RWPE1 (cell line): ENCODE measurements around the gene PLN.
A peak's percentile ranks its signal among the peaks of the same experiment; 100 is the strongest.

ENCODE experiments used
- CTCF ChIA-PET: fragments of 350-600 bp; sonication (Branson Sonifier 250); formaldehyde crosslinking; extraction: SDS; loops from one replicate; lab custom pipeline; 2021; lab: Yijun Ruan, JAX
- POLR2A ChIA-PET: fragments of 400-600 bp; formaldehyde crosslinking; extraction: SDS; loops from one replicate; lab custom pipeline; 2020; ENCODE audit warnings: antibody characterized with exemption; ENCODE audit not compliant: low non-redundant PET; lab: Yijun Ruan, JAX
- DNase-seq: peaks from one replicate; pipeline ENCODE4 v3.0.0; 2012; ENCODE audit warnings: low spot score
- H3K27ac ChIP-seq: fragments of 450-650 bp; 2 replicates; pipeline ENCODE4 v1.5.1; 2017
- TF ChIP-seq, protein P1 (sequence below): fragments of 450-650 bp; conservative IDR thresholded peaks from 2 replicates; pipeline ENCODE4 v1.5.1; 2017; ENCODE audit warnings: low read depth, mild to moderate bottlenecking

Gene PLN

DNA sequence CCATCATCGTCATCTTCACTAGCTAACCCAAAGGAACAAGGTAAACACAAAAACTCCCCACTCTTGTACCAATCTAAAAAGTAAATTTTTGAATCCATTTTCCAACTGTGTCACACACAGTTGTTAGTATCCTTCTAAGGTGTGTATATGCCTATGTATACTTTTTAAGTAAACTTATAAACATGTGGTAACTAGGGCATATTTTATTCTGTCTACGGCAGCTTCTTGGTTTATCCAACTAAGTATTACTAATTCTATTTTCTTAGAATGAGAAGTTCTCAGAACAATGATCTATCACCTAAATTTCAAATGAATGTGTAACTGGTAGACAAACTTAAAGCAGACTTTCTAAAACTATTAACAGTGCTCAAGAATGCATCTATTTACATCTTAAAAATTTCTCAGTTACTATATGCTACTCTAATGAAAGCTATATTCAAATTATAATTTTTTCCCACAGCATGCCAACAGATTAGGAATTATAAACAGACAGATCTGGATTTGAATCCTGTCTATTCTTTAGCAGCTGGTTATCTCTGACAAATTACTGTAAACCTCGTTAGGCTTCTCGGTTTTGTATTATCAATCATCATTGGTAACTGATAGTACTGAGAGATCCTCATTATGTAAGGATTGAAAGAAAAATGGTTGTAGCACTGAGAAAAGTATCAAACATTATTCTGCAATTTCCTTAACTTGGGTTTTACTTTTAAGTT, 1.8 kb upstream of the PLN start:
- TF ChIP-seq, protein P1, sequence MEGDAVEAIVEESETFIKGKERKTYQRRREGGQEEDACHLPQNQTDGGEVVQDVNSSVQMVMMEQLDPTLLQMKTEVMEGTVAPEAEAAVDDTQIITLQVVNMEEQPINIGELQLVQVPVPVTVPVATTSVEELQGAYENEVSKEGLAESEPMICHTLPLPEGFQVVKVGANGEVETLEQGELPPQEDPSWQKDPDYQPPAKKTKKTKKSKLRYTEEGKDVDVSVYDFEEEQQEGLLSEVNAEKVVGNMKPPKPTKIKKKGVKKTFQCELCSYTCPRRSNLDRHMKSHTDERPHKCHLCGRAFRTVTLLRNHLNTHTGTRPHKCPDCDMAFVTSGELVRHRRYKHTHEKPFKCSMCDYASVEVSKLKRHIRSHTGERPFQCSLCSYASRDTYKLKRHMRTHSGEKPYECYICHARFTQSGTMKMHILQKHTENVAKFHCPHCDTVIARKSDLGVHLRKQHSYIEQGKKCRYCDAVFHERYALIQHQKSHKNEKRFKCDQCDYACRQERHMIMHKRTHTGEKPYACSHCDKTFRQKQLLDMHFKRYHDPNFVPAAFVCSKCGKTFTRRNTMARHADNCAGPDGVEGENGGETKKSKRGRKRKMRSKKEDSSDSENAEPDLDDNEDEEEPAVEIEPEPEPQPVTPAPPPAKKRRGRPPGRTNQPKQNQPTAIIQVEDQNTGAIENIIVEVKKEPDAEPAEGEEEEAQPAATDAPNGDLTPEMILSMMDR: no peak
- ChIA-PET CTCF (no interaction called here), POLR2A (no interaction called here)
- H3K27ac ChIP-seq: no peak overlapping the region
- DNase-seq: no peak

DNA sequence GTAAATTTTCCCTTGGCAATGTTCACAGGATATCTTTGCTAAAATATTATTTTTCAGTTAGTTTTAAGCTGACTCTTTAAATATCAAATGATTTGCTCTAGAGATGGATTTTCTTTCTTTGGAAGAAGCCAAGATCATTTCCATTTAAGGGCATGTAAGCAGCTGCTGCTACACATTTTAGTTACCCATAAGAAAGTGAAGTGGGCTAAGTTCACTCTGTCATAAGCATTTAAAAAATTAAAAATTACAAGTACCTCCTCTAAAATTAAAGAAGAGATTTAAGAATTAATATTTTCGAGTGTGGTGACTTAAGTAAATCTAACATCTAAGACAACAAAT, 1.2 kb upstream of the PLN start:
- no peak for DNase-seq
- ChIA-PET CTCF (no interaction called here), POLR2A (no interaction called here)
- TF ChIP-seq, protein P1: no peak
- no peak overlapping the region for H3K27ac ChIP-seq

DNA sequence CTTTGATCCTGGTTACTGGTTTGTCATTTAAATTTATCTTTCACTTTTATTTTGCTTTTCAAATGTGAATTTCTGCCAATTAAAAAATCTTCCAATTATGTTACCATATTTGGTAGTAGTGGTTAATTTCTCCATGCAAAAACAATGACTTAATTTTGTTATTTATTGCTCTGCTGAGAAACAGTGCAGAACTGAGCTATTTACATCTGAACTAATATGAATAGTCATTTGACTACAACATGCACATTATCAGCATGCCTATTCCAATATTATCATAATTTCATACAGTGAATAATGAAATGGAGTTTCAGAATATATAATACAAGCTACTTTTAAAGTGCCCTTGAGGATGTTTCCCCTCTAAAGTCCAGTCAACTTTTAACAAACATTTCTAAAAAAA, 517 bp downstream of the PLN start:
- TF ChIP-seq, protein P1: no peak
- no peak overlapping the region for H3K27ac ChIP-seq
- ChIA-PET CTCF (interaction anchor here (0.6 kb wide), 1 partner anchor 571 kb away, joined by 3 read pairs; no protein-coding TSS in a partner anchor), POLR2A (no interaction called here)
- no peak for DNase-seq

DNA sequence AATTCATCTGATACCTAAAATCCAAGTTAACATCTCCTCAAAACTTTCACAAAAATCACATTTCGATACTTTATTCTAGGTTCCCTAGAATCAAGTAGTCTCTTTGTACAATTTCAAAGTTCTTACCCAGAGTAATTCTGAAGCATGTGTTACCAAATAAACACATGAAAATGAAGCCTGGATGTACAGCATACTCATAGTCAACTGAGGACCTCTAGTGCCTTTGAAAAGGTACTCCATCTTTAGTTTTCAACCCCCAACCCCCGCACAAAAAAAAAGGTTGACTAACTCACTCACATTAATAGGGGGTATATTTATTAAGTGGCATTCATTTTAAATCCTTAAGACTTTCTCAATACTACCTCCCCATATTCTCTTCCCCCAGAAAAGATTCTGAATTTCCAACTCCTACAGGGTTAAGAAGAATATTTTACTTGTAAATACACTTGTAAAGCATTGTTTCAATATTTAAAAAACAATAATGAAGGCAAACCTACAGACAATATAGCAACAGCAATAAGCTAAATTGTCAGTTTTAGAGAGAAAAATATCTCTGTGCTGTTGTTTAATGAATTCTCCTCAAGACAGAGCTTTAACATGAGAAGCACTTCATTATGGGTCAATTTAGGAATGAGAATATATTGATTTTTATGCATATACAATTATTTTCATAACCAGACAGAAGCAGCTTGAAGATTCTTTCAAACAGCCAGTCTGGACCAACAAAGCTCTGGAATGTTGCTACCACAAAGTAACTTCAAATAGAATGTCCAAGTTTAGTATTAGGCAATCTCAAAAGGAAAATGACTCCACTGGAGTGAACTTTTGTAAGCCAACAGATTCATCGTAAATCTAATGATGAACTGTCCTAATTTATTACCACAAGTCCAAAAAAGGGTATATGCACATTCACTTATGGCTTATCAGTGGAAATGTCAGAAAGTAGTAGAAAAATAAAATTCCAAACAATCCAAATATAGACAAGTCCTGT, 3.3 kb downstream of the PLN start:
- ChIA-PET CTCF (interaction anchor here (0.6 to 0.7 kb wide), 2 partner anchors 277 to 1119 kb away, joined by 3 to 7 read pairs; no protein-coding TSS in a partner anchor), POLR2A (no interaction called here)
- H3K27ac ChIP-seq: no peak overlapping the region
- peak; percentile 45 for DNase-seq
- TF ChIP-seq, protein P1: peak; percentile 66

DNA sequence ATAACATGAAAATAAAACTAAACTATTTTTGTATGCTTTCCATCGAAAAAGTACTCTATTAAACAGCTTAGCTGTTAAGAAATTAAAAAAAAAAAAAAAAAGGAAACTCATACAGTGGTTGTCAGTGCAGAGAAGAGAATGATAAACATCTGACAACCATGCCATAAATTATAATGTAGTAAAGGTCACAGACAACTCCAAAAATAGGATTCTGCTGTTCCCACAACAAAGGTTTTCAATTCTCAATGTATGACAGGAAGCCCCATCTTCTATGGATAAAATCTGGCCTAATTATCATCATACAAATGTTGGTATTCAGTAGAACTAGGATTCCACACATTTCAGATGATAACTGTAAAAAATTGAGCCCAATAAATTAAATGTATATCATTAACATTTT, 5.0 kb downstream of the PLN start:
- DNase-seq: no peak
- TF ChIP-seq, protein P1: no peak
- CTCF ChIA-PET: interaction anchor here (0.6 to 0.9 kb wide), 2 partner anchors 253 to 577 kb away, joined by 3 read pairs; no protein-coding TSS in a partner anchor
- no peak overlapping the region for H3K27ac ChIP-seq
- POLR2A ChIA-PET: no interaction called here

DNA sequence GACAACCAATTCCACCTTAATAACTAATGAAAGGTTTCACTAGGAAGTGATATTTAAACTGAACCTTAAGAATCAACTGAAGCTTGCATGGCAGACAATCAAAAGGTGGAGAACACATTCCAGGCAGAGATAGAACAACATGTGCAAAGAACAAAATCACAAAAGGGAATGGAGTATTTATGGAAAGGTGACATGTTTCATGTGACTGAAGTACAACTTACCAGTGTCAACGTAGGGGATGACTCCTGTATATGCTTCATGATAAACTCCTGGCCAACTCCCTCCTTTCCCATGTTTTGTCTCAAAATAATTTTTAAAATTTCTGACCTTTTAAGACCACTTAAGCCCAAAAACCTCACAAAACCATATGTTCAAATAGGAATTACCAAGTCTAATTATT, 6.6 kb downstream of the PLN start:
- CTCF ChIA-PET: no interaction called here
- POLR2A ChIA-PET: no interaction called here
- DNase-seq: no peak
- TF ChIP-seq, protein P1: no peak
- no peak overlapping the region for H3K27ac ChIP-seq
